Adrenal gland (tissue), 5 donors: ENCODE data around the gene CAMK4.

ENCODE experiments used
- POLR2A ChIP-seq, 2 donors: fragments of 450-650 bp; IDR thresholded peaks; one replicate each; pipeline ENCODE4 v1.6.1; 2017; ENCODE audit warnings: antibody characterized with exemption in 2 of 2, mild to moderate bottlenecking in 2 of 2, moderate library complexity in 1 of 2
- TF ChIP-seq, protein P1 (sequence below), 6 experiments: fragments of 450-650 bp in 4 of 6; fragments of 200-600 bp in 2 of 6; sonication (generic) in 1 of 6; IDR thresholded peaks; 1 replicate in 5 of 6; 2 replicates in 1 of 6; pipeline versions ENCODE4 v1.5.1 to v1.8.0; 2016 to 2021; ENCODE audit warnings: antibody characterized with exemption in 6 of 6, mild to moderate bottlenecking in 2 of 6, moderate library complexity in 1 of 6
- donor health status: DM: no; HTN: no; CAD: no.

DNA sequence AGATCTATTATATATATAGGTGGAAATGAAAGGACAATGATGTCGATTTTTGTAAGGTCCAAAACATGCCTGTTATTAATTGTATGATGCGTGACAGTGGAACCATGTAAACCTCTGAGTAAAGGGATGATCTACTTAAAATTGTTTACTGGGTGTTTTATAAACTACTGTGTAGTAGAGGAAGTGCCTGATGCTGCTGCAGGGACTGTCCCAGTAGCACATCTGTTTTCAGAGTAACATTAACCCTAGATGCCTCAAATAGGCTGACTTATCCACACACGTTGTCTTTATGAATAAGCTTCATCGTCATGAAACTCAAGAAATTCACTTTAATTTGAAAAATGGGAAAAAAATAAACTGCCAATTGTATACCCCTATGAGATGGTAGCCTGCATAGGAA is 1.7 kb downstream of the CAMK4 start:
- TF ChIP-seq, protein P1, sequence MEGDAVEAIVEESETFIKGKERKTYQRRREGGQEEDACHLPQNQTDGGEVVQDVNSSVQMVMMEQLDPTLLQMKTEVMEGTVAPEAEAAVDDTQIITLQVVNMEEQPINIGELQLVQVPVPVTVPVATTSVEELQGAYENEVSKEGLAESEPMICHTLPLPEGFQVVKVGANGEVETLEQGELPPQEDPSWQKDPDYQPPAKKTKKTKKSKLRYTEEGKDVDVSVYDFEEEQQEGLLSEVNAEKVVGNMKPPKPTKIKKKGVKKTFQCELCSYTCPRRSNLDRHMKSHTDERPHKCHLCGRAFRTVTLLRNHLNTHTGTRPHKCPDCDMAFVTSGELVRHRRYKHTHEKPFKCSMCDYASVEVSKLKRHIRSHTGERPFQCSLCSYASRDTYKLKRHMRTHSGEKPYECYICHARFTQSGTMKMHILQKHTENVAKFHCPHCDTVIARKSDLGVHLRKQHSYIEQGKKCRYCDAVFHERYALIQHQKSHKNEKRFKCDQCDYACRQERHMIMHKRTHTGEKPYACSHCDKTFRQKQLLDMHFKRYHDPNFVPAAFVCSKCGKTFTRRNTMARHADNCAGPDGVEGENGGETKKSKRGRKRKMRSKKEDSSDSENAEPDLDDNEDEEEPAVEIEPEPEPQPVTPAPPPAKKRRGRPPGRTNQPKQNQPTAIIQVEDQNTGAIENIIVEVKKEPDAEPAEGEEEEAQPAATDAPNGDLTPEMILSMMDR (IDR thresholded peaks at IDR 0.05), result no peak
- no peak for TF ChIP-seq POLR2A (IDR thresholded peaks at IDR 0.05)
